Chondrocyte (in vitro differentiated cells): Measurements from ENCODE around the gene RIMBP2. TPM values are rescaled to one million over a fixed set of nuclear protein-coding genes. Genes with fewer than 3 reads are reported as not detected.

Source experiments
- DNase-seq: peaks from one replicate; pipeline ENCODE4 v3.0.0; 2021; ENCODE audit warnings: mixed read lengths, low spot score
- H3K27ac Mint-ChIP-seq: one replicate; pipeline ENCODE4 v1.8.0; 2021; ENCODE audit warnings: mild to moderate bottlenecking, moderate library complexity, mixed read lengths; ENCODE audit not compliant: unreplicated experiment
- H3K27me3 Mint-ChIP-seq: 2 replicates; pipeline ENCODE4 v1.8.0; 2021; ENCODE audit warnings: low read depth, mixed read lengths
- H3K36me3 Mint-ChIP-seq: 2 replicates; pipeline ENCODE4 v1.8.0; 2021; ENCODE audit warnings: low read depth, mixed read lengths
- H3K4me1 Mint-ChIP-seq: 2 replicates; pipeline ENCODE4 v1.8.0; 2021; ENCODE audit warnings: low read depth, mild to moderate bottlenecking, mixed read lengths
- H3K4me3 Mint-ChIP-seq: one replicate; pipeline ENCODE4 v1.8.0; 2021; ENCODE audit warnings: mild to moderate bottlenecking, moderate library complexity, mixed read lengths; ENCODE audit not compliant: unreplicated experiment
- H3K9me3 Mint-ChIP-seq: 2 replicates; pipeline ENCODE4 v1.8.0; 2021; ENCODE audit warnings: low read depth, mixed read lengths
- total RNA-seq: library from RNA; stranded (reverse); gene quantifications from 3 replicates; pipeline ENCODE4 v1.2.1, GENCODE V29; 2021
- TF ChIP-seq, protein P1 (sequence below): fragments of 200-600 bp; sonication (generic); IDR thresholded peaks from 2 replicates; pipeline ENCODE4 v1.5.0; 2021; ENCODE audit warnings: antibody characterized with exemption, mild to moderate bottlenecking, moderate library complexity

Gene RIMBP2
- total RNA-seq, 1 donor from 2014 or later = 0.30 TPM

DNA sequence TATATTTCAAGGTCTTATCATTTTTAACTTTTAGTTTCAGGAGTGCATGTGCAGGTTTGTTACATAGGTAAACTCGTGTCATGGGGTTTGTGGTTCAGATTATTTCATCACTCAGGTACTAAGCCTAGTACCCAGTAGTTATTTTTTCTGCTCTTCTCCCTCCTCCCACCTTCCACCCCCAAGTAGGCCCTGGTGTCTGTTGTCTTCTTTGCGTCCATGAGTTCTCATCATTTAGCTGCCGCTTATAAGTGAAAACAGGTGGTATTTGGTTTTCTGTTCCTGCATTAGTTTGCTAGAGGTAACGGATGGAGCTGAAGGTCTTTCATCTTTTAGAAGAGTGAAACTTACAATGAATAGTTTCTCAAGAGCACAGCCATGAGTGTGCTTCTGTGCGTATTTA, 354.0 kb downstream of the RIMBP2 start:
- no peaks in the 10 kb centered on the region for H3K36me3 Mint-ChIP-seq
- TF ChIP-seq, protein P1, sequence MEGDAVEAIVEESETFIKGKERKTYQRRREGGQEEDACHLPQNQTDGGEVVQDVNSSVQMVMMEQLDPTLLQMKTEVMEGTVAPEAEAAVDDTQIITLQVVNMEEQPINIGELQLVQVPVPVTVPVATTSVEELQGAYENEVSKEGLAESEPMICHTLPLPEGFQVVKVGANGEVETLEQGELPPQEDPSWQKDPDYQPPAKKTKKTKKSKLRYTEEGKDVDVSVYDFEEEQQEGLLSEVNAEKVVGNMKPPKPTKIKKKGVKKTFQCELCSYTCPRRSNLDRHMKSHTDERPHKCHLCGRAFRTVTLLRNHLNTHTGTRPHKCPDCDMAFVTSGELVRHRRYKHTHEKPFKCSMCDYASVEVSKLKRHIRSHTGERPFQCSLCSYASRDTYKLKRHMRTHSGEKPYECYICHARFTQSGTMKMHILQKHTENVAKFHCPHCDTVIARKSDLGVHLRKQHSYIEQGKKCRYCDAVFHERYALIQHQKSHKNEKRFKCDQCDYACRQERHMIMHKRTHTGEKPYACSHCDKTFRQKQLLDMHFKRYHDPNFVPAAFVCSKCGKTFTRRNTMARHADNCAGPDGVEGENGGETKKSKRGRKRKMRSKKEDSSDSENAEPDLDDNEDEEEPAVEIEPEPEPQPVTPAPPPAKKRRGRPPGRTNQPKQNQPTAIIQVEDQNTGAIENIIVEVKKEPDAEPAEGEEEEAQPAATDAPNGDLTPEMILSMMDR = no peak

DNA sequence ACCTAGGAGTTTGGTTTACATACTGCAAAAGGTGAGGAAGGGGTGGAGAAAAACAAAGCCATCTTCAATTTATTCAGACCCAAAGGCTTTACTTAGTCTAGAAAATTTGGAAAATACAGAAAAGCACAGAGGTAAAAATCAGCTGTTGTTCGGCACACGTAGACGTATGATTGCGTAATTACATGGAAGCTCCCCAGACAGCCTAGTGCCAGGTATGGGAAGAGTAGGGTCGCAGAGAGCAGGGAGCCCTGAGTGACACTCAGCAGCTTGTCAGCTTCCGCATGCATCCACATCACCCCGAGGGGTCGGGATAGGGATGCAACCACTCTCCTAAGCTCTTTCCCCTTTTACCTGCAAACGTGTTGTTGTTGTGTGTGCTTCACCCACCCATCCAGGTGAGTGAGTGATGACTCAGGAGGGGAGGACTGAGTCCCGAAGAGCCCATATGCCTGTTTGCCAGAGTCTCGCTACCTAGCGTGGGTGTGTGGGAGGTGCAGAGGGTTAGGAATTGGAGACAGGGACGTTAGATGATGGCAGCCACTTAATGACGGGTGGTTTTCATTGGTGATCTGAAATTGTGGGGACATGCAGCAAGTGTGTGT, 358.3 kb downstream of the RIMBP2 start:
- no peak for DNase-seq
- Mint-ChIP-seq H3K4me3 (no peak overlapping the region), H3K4me1 (no peaks in the 10 kb centered on the region), H3K27me3 (peaks cover 35% of the 10 kb centered on the region), H3K9me3 (no peaks in the 10 kb centered on the region), H3K36me3 (no peaks in the 10 kb centered on the region), H3K27ac (no peak overlapping the region)
- TF ChIP-seq, protein P1 = no peak

More for the DNA sequence above, 354.0 kb downstream of the RIMBP2 start:
- no peak for DNase-seq
- Mint-ChIP-seq H3K27me3 (peaks cover 21% of the 10 kb centered on the region), H3K4me1 (no peaks in the 10 kb centered on the region), H3K9me3 (no peaks in the 10 kb centered on the region), H3K27ac (no peak overlapping the region), H3K4me3 (no peak overlapping the region)

DNA sequence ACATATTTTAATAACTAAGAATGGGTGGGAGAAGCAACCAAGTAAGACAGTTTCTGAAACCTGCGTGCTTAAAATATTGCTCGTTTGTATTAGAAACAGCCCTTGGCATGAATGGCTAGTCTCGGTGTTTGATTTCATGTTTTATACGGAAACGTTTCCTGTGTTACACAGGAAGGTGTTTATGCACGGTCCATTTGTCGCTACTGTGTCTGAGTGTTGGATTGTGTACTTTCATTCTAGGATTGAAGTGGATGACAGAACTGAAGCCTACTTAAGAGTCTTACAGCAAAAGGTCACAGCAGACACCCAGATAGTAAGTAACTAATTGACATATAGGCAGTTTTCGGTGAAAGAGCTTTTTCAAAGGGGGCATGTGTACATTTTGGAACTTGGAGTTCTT, 358.9 kb downstream of the RIMBP2 start:
- Mint-ChIP-seq H3K4me3 (no peak overlapping the region), H3K36me3 (no peaks in the 10 kb centered on the region), H3K9me3 (no peaks in the 10 kb centered on the region), H3K27me3 (peaks cover 33% of the 10 kb centered on the region), H3K4me1 (no peaks in the 10 kb centered on the region), H3K27ac (no peak overlapping the region)
- TF ChIP-seq, protein P1 = no peak
- no peak for DNase-seq

DNA sequence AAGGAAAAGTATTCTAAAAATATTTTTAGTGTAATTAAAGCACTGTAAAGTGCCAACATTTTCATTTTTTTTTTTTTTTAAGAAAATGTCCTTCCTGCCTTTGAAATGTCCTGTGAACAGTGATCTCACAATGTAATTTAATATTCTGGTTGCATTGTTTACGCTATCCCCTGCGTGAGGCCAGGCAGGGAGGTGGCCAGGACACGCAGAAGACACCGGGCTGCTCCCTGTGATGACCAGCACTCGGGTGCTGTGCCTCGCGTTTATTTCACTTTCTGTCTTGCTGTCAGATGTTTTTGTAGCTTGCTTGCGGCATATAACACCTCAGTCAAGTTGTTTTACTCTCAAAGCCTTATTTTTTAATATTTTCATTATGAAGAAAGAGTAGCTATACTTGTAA, 359.9 kb downstream of the RIMBP2 start:
- no peaks in the 10 kb centered on the region for H3K4me1 Mint-ChIP-seq
- H3K9me3 Mint-ChIP-seq = no peaks in the 10 kb centered on the region
- TF ChIP-seq, protein P1 = no peak
- H3K4me3 Mint-ChIP-seq = no peak overlapping the region
- no peak overlapping the region for H3K27ac Mint-ChIP-seq
- H3K27me3 Mint-ChIP-seq = peaks cover 38% of the 10 kb centered on the region
- no peak for DNase-seq
- no peaks in the 10 kb centered on the region for H3K36me3 Mint-ChIP-seq

DNA sequence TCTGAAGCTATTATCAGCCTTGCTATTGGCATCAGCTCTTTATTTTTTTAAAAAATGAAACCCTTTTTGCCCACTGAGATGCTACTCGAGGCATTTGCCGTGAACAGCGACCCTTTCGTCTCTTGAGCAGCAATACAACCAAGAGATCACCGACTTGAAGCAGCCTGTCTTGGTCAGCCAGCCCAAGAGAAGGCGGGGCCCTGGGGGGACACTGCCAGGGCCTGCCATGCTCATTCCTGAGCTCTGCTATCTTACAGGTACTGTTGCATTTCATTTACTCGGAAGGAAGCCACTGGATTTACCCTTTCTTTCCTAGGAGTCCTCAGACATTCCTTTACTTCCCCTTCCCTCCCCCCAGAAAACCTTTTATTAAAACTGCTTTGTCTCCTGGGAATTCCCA, 361.7 kb downstream of the RIMBP2 start:
- Mint-ChIP-seq H3K36me3 (no peaks in the 10 kb centered on the region), H3K27ac (no peak overlapping the region), H3K9me3 (no peaks in the 10 kb centered on the region), H3K27me3 (peaks cover 38% of the 10 kb centered on the region), H3K4me3 (no peak overlapping the region), H3K4me1 (no peaks in the 10 kb centered on the region)
- TF ChIP-seq, protein P1 = no peak
- DNase-seq = no peak
